Activated gamma-delta T cell treated with Interleukin-2 at 50 U/mL for 16 hours (primary cell): ENCODE results near the gene PHAF1.

Experiments
- DNase-seq: peaks from one replicate; pipeline ENCODE4 v3.0.0-alpha.2; 2020

The PHAF1 gene

GRCh38 chr16:67109407-67110135 lies at the start of gene PHAF1:
Gene PHAF1 (plus strand): TSS chr16:67109941. CDS start chr16:67110176, 235 bp downstream.
- peak; percentile 95 for DNase-seq

- no peak for DNase-seq
Observed at GRCh38 chr16:67063008-67063407, 46.7 kb upstream of the PHAF1 start.

GRCh38 chr16:67068212-67068753 lies 41.5 kb upstream of the PHAF1 start:
- DNase-seq = no peak

GRCh38 chr16:67071476-67072048 lies 38.2 kb upstream of the PHAF1 start:
- DNase-seq = no peak

- no peak for DNase-seq
Observed at GRCh38 chr16:67075331-67075730, 34.4 kb upstream of the PHAF1 start.

GRCh38 chr16:67077871-67078270 lies 31.9 kb upstream of the PHAF1 start:
- no peak for DNase-seq

- no peak for DNase-seq
Observed at GRCh38 chr16:67082100-67082499, 27.6 kb upstream of the PHAF1 start.

GRCh38 chr16:67082891-67083290 lies 26.9 kb upstream of the PHAF1 start:
- DNase-seq = no peak

GRCh38 chr16:67084345-67085028 lies 25.3 kb upstream of the PHAF1 start:
- no peak for DNase-seq

GRCh38 chr16:67086822-67087221 lies 22.9 kb upstream of the PHAF1 start:
- no peak for DNase-seq

- DNase-seq = no peak
Observed at GRCh38 chr16:67087291-67087690, 22.4 kb upstream of the PHAF1 start.

- no peak for DNase-seq
Observed at GRCh38 chr16:67087803-67088202, 21.9 kb upstream of the PHAF1 start.

- DNase-seq = no peak
Observed at GRCh38 chr16:67088551-67088950, 21.2 kb upstream of the PHAF1 start.

GRCh38 chr16:67089101-67089500 lies 20.6 kb upstream of the PHAF1 start:
- DNase-seq = no peak

GRCh38 chr16:67091906-67092566 lies 17.7 kb upstream of the PHAF1 start:
- DNase-seq = no peak

- DNase-seq = no peak
Observed at GRCh38 chr16:67093098-67093726, 16.5 kb upstream of the PHAF1 start.

GRCh38 chr16:67098599-67098998 lies 11.1 kb upstream of the PHAF1 start:
- DNase-seq = no peak

- no peak for DNase-seq
Observed at GRCh38 chr16:67100569-67101310, 9.0 kb upstream of the PHAF1 start.

GRCh38 chr16:67101311-67102082 lies 8.2 kb upstream of the PHAF1 start:
- no peak for DNase-seq

GRCh38 chr16:67104061-67104460 lies 5.7 kb upstream of the PHAF1 start:
- no peak for DNase-seq

GRCh38 chr16:67104845-67105244 lies 4.9 kb upstream of the PHAF1 start:
- no peak for DNase-seq
